ENCODE measurements around the gene PABPN1. TPM values are rescaled to one million over a fixed set of nuclear protein-coding genes. Genes with fewer than 3 reads are reported as not detected.
A peak's percentile ranks its signal among the peaks of the same experiment; 100 is the strongest.

PABPN1 gene
- total and polyA plus RNA-seq, 2 experiments from 2014 or later = 57.8 to 60.3 TPM

DNA sequence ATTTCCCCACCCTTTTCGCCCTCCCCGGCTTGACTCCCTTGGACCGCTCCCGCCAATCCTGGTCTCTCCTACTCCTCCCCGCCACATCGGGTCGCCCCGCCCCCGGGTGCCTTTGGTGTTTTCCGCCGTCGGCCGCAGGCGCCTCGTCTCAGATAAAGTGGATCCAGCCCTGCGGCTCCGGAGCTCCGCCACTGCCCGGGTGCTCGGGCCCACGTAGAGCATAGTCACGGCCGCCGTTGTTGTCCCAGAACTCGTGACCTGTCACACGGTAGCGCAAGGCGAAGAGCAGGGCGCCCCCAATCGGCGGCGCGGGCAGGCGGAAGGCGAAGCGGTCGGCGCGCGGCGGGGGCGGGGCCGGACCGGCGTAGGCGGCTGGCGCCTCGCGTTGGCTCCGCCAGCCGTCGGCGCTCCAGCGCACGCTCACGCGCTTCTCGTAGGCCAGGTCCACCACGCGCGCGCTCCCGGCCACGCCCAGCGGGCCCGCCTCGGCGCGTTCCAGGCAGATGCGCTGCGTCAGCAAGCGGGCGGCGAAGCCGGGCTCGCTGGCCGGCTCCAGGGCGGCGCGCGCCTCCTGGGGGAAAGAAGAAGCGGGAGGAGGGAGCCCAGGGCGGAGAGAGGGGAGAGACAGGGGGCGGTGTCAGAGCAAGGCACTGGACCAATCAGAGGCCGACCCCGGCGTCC, 19.8 kb upstream of the PABPN1 start:
- peak; percentile 99 for DNase-seq
- peak overlapping the region; percentile 91 for H2AFZ ChIP-seq
- H3K27me3 ChIP-seq (replicated peaks; ENCODE audit: insufficient read depth) = no peaks in the 10 kb centered on the region
- in situ Hi-C loops (cut with MboI) = no loop called here
- H3K9me2 ChIP-seq (ENCODE audit: insufficient read depth) = no peaks in the 10 kb centered on the region
- peak overlapping the region; percentile 97 for H3K27ac ChIP-seq
- WGBS, 2 experiments (ENCODE audit: low coverage in 1 of 2, low lambda C conversion rate in 2 of 2, missing lambda C conversion rate in 2 of 2) = 1% methylated on average over 63 to 82 of the region's 87 CpGs
- peak overlapping the region; percentile 87 for H3K4me3 ChIP-seq
- H3K9me3 ChIP-seq (ENCODE audit: low read depth) = no peaks in the 10 kb centered on the region
- no peaks in the 10 kb centered on the region for H4K20me1 ChIP-seq (ENCODE audit: insufficient read depth)
- H3F3A ChIP-seq (ENCODE audit: insufficient read depth) = peaks cover 43% of the 10 kb centered on the region
- peak overlapping the region; percentile 89 for H3K4me2 ChIP-seq (ENCODE audit: unreplicated experiment)
- TF ChIP-seq EZH2 (IDR thresholded peaks at IDR 0.05; ENCODE audit: insufficient read depth, poor library complexity, severe bottlenecking) = no peak
- TF ChIP-seq EZH2phosphoT487 (IDR thresholded peaks at IDR 0.05; ENCODE audit: insufficient read depth, low read depth) = no peak
- H3K79me2 ChIP-seq (ENCODE audit: insufficient read depth) = no peaks in the 10 kb centered on the region
- peaks cover 29% of the 10 kb centered on the region for H3K4me1 ChIP-seq (ENCODE audit: insufficient read depth)
- H3K36me3 ChIP-seq (ENCODE audit: low read depth) = no peaks in the 10 kb centered on the region
- peak overlapping the region; percentile 95 for H3K9ac ChIP-seq

GRCh38 chr14:23301969-23302289, 19.3 kb upstream of the PABPN1 start:
- no peaks in the 10 kb centered on the region for H4K20me1 ChIP-seq (ENCODE audit: insufficient read depth)
- WGBS, 2 experiments (ENCODE audit: low coverage in 1 of 2, low lambda C conversion rate in 2 of 2, missing lambda C conversion rate in 2 of 2) = 1 to 2% methylated on average over 11 to 16 of the region's 25 CpGs
- H3K9me3 ChIP-seq (ENCODE audit: low read depth) = no peaks in the 10 kb centered on the region
- peak overlapping the region; percentile 86 for H3K27ac ChIP-seq
- peak overlapping the region; percentile 91 for H3K9ac ChIP-seq
- H2AFZ ChIP-seq = peak overlapping the region; percentile 91
- peak overlapping the region; percentile 89 for H3K4me2 ChIP-seq (ENCODE audit: unreplicated experiment)
- in situ Hi-C loops (cut with MboI) = no loop called here
- DNase-seq = no peak
- no peaks in the 10 kb centered on the region for H3K36me3 ChIP-seq (ENCODE audit: low read depth)
- TF ChIP-seq EZH2 (IDR thresholded peaks at IDR 0.05; ENCODE audit: insufficient read depth, poor library complexity, severe bottlenecking) (no peak), EZH2phosphoT487 (IDR thresholded peaks at IDR 0.05; ENCODE audit: insufficient read depth, low read depth) (no peak)
- H3K27me3 ChIP-seq (replicated peaks; ENCODE audit: insufficient read depth) = no peaks in the 10 kb centered on the region
- H3K79me2 ChIP-seq (ENCODE audit: insufficient read depth) = peaks cover 3% of the 10 kb centered on the region
- H3F3A ChIP-seq (ENCODE audit: insufficient read depth) = peaks cover 43% of the 10 kb centered on the region
- peaks cover 29% of the 10 kb centered on the region for H3K4me1 ChIP-seq (ENCODE audit: insufficient read depth)
- no peaks in the 10 kb centered on the region for H3K9me2 ChIP-seq (ENCODE audit: insufficient read depth)
- peak overlapping the region; percentile 87 for H3K4me3 ChIP-seq

- H3K4me2 ChIP-seq (ENCODE audit: unreplicated experiment) = peak within 1 kb of the TSS; percentile 89
- 5% methylated on average over 58 to 64 of the region's 81 CpGs for WGBS, 2 experiments (ENCODE audit: low coverage in 1 of 2, low lambda C conversion rate in 2 of 2, missing lambda C conversion rate in 2 of 2)
- peak within 1 kb of the TSS; percentile 86 for H3K27ac ChIP-seq
- peak within 1 kb of the TSS; percentile 91 for H3K9ac ChIP-seq
- DNase-seq = peak; percentile 87
- in situ Hi-C loops (cut with MboI) = no loop called here
- H3K27me3 ChIP-seq (replicated peaks; ENCODE audit: insufficient read depth) = no peaks in the 10 kb centered on the region
- no peaks in the 10 kb centered on the region for H4K20me1 ChIP-seq (ENCODE audit: insufficient read depth)
- peaks cover 10% of the 10 kb centered on the region for H3K79me2 ChIP-seq (ENCODE audit: insufficient read depth)
- no peaks in the 10 kb centered on the region for H3K9me2 ChIP-seq (ENCODE audit: insufficient read depth)
- no peaks in the 10 kb centered on the region for H3K36me3 ChIP-seq (ENCODE audit: low read depth)
- peak within 1 kb of the TSS; percentile 91 for H2AFZ ChIP-seq
- H3K9me3 ChIP-seq (ENCODE audit: low read depth) = no peaks in the 10 kb centered on the region
- peaks cover 32% of the 10 kb centered on the region for H3K4me1 ChIP-seq (ENCODE audit: insufficient read depth)
- peaks cover 40% of the 10 kb centered on the region for H3F3A ChIP-seq (ENCODE audit: insufficient read depth)
- peak within 1 kb of the TSS; percentile 87 for H3K4me3 ChIP-seq
- no peak for TF ChIP-seq EZH2 (IDR thresholded peaks at IDR 0.05; ENCODE audit: insufficient read depth, poor library complexity, severe bottlenecking)
- no peak for TF ChIP-seq EZH2phosphoT487 (IDR thresholded peaks at IDR 0.05; ENCODE audit: insufficient read depth, low read depth)
Measured at GRCh38 chr14:23302290-23303225, 18.7 kb upstream of the PABPN1 start, which contains the start of gene PPP1R3E. PPP1R3E (minus strand) TSS chr14:23302859; CDS start chr14:23302576, 283 bp downstream.

DNA sequence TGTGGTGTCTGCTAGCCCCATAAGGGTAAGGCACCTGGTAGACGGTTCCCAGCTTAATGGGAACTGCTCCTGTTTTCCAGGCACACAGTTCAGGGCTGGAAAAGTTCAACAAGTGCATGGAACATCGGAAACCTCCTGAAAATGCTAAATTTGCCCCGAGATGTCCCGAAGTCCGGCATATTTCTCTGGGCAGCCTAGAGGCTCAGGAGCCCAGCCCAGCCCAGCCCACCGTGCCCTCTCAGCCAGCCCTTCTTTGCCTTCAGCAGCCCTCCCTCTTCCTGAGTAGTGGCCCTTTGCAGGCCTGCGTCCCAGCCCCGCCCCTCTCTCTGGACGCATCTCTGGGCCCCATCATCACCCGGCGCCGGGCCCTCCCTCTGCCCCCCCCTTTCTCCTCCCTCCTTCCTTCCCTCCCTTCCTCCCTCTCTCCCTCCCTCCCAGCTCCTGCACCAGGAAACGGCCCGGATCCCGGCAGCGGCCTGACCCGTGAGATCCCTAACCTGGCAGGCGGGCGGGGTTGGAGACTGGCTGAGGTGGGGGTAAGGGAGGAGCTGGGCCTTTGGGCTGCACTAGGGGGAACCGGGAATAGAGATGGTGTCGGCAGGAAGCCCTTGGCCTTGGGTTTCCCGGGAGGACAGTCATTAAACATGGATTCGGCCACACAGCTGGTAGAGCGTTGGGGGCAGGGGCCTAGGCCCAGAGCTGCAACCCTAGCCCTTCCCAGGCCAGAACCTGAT, 14.7 kb upstream of the PABPN1 start, which contains the start of gene BCL2L2:
Gene BCL2L2, plus strand, starts transcription at position 422 of the 734 bp plus-strand sequence. CDS start 935 bp downstream, outside the sequence.
- Histone ChIP-seq H3K9me3 (ENCODE audit: low read depth) (no peaks in the 10 kb centered on the region), H3K4me3 (peak within 1 kb of the TSS; percentile 98), H3K27ac (peak within 1 kb of the TSS; percentile 85), H3K4me2 (ENCODE audit: unreplicated experiment) (peak within 1 kb of the TSS; percentile 100), H3K27me3 (replicated peaks; ENCODE audit: insufficient read depth) (no peaks in the 10 kb centered on the region), H3K79me2 (ENCODE audit: insufficient read depth) (peaks cover 50% of the 10 kb centered on the region), H4K20me1 (ENCODE audit: insufficient read depth) (0 out of 2 replicates have a peak, but pooled peaks cover 4% of the 10 kb centered on the region), H3K36me3 (ENCODE audit: low read depth) (peaks cover 16% of the 10 kb centered on the region; the same call in 1 of the 2 replicates), H3K9ac (peak within 1 kb of the TSS; percentile 97), H3K4me1 (ENCODE audit: insufficient read depth) (peaks cover 22% of the 10 kb centered on the region), H3F3A (ENCODE audit: insufficient read depth) (peaks cover 11% of the 10 kb centered on the region; the same call in 1 of the 2 replicates), H3K9me2 (ENCODE audit: insufficient read depth) (no peaks in the 10 kb centered on the region), H2AFZ (peak within 1 kb of the TSS; percentile 95)
- peak; percentile 94 for DNase-seq
- TF ChIP-seq EZH2 (IDR thresholded peaks at IDR 0.05; ENCODE audit: insufficient read depth, poor library complexity, severe bottlenecking) (no peak), EZH2phosphoT487 (IDR thresholded peaks at IDR 0.05; ENCODE audit: insufficient read depth, low read depth) (no peak)
- in situ Hi-C loops (cut with MboI) = no loop called here
- 1 to 3% methylated on average over 17 to 24 of the region's 24 CpGs for WGBS, 2 experiments (ENCODE audit: low coverage in 1 of 2, low lambda C conversion rate in 2 of 2, missing lambda C conversion rate in 2 of 2)
